Measurements from ENCODE around the gene COG7.

COG7 gene

DNA sequence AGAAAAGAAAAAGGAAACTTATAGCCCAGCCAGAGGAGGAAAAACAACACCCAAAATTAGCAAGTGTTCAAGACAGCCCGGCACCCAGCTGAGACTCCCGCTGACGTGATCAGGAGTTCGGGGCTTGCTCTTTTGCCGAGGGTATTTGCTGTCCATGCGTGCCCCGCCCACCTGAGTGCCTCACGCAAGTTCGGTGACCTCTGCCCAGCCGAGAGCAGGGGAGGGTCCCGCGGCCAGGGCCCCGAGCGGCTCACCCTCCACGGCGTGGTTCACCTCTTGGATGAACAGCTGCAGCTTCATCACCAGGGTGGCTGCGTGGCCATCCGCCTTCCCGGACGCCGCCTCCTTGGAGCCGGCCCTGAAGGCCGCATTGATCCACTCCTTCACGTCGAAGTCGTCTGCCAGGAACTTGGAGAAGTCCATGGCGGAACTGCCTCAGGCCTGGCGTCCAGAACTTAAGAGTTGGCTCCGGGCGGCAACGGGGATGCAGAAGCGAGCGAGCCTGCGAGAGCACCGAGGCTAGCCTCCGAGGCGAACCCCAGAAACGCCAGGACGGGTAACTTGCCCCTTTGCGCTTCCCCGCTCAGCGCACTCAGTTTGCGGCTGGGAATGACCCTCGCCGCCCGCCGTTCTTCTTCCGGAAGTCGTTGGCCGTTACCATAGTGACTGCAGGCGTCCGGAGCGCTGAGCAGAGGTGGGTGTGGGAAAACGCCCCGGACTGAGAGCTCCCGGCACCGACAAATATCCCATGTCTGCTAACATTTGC is at the start of gene COG7:
Gene COG7, minus strand, starts transcription at position 618 of the 766 bp plus-strand sequence. Its CDS starts 195 bp downstream, at position 423.
- DNase-seq, result peak; percentile 83 to 88

DNA sequence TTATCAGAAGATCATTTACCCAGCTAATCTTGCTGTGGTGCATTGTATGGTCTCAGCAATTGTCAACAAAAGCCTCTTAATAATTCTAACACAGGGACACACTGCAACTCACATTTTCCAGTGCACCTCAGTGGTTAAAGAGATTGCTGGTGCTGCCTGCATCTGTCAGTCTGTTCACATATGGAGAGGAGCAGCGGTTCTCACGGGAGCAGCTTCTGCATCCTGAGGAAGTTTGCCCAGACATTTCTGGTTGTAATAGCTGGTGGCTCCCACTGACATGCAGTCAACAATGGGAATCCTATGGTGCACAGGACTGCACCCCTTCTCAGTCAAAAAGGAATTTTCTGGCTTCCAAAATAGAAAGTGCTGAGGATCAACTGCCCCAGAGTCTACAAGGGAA is 49.5 kb upstream of the COG7 start:
- DNase-seq, result no peak

DNA sequence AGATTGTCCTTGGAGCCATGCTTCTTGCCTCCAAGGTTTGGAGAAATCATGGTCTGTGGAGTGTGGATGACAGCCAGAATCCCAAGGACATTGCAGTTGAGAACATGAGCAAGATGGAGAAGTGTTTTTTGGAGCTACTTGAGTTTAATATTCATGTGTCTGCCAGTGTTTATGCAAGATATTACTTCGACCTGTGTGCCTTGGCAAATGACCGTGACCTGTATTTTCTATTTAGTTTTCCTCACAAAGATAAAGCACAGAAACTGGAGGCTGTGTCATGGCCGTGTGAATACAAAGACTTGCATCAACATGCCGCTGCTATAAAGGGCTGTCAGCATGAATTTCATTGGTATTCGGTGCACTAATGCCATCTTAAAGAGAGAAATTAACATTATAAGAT is 48.3 kb upstream of the COG7 start:
- no peak for DNase-seq

DNA sequence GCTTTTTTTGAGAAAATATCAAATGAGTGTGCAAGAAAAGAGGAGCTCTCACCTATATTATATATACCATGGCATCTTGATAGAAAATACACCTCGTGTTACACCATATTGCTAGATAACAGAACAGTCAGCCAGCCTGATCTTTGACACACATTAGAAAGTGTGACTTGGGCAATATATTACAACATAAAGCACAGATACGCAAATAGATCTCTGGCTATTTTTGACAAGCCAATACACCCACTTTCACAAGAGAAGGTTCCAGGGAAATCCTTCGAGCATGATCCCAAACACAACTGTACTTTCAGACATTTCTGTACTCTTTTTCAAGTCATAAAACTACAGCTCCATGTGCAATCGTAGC is 47.9 kb upstream of the COG7 start:
- DNase-seq, result no peak

DNA sequence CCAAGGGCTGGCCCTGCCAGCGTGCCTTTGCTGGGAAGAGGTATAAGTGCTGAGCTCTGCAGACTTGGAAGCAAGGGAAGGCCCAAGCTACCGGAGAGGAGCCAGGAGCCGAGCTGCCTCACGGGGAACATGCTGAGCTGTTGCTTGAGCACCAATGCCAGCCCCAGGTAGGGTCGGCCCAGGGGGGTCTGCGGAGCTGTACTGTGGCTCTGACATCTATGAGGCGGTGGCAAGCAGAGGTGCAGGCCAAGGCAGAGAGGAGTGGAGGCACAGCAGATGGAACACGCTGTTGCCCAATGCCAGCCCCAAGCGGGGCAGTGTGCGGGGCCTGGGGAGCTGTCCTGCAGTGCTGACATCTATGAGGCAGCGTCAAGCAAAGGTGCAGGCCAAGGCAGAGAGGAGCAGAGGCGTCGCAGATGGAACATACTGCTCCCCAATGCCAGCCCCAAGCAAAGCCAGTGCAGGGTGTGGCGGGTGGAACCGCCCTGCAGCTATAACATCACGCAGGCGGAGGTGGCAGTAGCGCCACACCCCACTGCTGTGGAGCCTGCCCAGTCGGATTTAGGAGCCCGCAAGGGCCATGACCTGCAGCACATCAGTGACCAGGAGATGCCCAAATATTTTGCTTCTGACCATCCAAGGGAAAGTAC is 47.3 kb upstream of the COG7 start:
- no peak for DNase-seq

DNA sequence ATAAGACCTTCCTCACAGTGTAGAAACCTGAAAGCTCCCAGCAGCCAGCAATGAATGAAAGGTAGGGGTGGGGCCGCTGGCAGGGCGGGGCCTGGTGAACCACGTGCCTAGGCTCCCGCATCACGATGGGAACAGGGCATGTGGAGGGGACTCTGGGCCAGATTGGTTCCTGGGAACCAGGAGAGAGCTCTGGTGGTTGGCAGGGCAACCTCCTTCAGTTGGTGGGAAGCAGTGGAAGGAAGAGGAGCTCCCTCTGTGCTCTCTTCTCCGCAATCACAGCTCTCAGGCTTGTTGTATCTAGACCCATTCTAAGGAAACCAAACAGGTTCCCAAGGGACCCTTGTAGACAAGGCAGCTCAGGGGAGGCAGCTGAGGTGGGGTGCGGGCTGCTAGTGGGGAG is 46.8 kb upstream of the COG7 start:
- no peak for DNase-seq

DNA sequence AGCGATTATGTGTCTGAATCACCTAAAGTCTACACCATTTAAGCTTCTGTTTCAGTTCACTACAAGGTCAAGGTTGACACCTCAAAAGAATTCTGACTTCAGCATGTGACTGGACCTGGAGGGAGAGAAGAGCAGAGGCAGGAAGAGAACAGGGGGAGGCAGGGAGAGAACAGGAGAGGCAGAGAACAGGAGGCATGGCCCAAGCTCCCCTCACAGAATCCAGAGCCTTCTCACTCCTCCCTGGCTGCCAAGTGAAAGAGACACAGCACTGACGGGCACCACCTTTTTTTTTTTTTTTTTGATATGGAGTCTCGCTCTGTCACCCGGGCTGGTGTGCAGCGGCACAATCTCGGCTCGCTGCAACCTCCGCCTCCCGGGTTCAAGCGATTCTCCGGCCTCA is 45.9 kb upstream of the COG7 start:
- DNase-seq, result no peak

DNA sequence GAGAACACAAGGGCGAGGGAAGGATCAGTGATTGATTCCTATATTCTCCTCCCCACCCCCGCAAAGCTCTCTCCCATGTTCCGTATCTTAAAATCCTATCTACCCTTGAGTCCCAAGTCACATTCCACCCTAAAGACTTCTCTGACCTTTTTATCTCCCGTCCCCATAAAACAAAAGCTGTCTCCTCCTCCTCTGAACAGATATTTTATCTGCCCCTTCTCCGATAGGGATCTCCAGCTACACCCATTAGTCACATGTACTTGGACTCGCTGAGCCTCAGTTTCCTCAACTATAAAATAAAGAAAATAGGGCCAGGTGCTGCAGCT is 44.5 kb upstream of the COG7 start:
- no peak for DNase-seq

DNA sequence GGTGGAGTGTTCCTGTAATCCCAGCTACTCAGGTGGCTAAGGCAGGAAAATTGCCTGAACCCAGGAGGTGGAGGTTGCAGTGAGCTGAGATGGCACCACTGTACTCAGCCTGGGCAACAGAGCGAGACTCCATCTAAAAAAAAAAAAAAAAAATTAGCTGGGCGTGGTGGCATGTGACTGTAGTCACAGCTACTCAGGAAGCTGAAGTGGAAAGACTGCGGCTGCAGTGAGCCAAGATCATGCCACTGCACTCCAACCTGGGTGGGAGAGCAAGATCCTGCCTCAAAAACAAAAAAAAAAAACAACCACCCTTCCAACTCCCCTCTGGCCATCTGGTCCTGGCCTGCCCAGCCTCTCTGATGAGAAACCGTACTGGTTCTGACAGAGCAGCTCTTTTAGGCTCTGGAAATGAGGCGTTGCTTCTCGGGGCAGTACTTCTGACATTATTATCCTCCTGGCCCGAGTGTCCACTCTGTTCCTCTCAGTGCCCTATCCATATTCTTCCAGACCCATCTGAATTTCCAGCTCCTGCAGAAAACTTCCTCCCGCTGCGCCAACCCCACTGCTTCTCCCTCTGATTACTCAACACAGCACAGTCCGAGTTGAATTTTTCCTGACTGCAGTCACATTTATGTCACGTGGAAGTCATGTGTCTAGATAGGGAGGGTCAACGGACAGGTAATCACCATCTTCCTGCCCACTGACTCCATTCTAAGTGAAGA is 44.0 kb upstream of the COG7 start:
- DNase-seq, result no peak

DNA sequence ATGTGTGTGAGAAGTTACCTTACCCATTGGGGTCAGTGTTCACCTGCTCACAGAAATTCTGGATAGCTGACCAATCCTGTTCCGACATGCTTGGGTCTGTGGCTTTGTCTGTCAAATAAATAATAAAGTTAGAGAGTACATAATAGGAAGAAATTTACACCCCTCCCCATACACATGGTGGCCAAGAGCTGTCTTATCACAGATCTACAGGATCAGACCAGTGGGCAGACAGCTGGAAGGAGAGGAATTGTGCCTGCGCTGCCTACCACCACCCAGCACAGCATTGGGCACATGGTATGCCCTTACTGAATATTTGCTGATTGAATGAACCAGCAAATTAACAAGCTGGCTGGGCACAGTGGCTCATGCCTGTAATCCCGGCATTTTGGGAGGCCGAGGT is 42.7 kb upstream of the COG7 start:
- DNase-seq, result no peak

DNA sequence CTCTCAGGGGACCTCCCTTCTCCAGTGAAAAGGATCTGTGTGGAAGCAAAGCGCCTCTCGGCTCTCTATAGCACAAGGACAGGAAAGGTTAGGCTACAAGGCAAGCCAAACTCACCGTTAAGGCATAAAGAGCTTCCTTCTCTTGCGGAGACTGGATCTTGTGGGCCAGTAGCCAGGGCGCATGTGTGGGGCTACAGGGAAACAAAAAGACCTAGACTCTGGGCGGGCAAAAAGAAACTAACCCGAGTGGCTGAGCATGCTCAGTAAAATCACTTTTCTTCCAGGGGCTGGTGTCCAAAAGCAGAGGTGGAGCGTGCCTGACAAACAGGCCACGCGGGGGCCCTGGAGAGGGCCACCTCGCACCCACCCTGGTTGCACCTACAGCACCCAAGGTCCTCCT is 41.2 kb upstream of the COG7 start:
- DNase-seq, result no peak

DNA sequence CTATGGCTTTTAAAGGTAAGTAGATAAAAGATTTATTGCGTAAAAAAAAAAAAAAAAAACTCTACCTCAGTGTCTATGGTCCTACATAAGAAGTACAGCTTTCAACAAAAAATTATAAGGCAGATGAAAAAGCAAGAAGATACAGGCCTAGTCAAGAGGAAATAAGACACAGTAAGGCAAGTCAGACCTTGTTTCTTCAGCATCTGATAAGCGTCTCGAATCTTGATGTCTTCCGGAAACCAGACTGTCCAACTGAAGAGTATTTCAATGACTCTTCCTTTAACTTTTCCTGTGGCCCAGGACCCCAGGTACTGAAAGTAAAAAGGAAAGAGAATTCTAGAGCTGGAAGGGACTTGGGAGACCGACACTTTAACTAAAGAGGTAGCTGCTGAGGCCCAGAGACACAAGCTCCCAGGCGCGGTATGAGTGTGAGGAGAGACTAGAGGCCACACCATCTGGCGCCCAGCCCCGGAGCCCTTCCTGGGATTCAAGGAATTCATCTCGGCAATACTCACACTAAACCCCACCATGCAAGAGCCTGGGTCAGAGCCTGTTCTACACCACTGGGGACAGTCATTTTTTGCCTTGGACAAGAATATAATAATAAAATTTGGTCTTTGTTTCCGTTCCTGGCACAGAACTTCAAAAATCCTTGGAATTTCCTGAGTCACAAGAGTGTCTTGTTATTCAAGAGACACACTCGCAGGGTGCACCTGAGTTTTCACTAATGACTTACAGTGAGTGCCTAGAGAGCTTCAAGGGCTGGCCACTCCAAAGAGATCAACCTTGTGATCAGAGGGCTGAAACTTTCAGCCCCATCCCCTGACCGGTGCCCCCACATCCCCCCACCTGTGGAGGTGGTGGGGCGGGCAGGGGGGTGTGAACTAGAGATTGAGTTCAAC is 38.8 kb upstream of the COG7 start:
- no peak for DNase-seq

DNA sequence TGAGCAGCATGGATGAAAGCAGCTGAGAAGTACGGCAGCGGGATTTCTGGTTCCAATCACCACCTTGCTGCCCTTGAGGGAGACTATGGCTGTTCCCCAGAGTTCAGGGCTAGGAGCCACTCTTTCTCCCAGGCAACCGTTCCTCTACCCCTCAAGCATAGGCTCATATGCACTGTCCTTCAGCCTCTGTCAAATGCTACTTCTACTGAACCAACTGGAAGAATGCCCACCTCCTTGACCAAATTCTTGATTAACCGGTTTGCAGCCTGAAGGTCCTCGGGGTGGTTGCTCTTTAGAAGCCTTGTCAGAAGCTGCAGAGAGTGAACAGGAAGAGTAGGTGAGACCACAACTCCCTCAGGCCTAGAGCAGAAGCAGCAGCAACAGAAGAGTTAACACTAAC is 33.5 kb upstream of the COG7 start:
- no peak for DNase-seq

DNA sequence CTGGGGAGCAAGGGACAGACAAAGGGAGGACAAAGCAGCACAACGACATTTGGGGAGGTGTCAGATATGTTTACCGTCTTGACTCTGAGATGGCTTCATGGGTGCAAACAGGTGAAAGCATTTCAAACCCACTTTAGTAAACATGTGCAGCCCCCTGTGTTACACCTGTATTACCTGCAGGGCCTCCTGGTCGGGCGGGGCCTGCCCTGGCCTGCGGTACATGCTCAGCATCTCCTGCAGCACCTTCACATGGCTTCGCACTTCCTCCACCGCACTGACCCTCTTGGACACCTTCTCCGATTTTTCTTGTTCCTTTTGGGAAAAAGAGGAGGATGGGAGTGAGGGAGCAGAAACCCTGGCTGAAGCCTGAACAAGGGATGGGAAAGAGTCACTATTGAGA is 32.9 kb upstream of the COG7 start:
- DNase-seq, result no peak

DNA sequence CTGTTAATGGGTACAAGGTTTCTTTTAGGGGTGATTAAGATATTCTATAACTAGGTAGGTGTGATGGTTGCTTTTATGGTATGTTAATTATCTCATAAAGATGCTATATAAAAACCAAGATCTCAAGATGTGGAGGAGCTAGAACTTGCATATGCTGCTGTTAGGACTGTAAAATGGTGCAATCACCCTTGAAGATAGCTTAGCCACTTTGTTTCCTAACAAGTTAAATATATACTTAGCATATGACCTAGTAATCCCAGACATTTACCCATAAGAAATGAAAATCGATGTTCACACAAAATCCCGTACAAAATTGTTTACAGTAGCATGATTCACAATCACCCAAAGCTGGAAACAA is 32.2 kb upstream of the COG7 start:
- DNase-seq, result no peak

DNA sequence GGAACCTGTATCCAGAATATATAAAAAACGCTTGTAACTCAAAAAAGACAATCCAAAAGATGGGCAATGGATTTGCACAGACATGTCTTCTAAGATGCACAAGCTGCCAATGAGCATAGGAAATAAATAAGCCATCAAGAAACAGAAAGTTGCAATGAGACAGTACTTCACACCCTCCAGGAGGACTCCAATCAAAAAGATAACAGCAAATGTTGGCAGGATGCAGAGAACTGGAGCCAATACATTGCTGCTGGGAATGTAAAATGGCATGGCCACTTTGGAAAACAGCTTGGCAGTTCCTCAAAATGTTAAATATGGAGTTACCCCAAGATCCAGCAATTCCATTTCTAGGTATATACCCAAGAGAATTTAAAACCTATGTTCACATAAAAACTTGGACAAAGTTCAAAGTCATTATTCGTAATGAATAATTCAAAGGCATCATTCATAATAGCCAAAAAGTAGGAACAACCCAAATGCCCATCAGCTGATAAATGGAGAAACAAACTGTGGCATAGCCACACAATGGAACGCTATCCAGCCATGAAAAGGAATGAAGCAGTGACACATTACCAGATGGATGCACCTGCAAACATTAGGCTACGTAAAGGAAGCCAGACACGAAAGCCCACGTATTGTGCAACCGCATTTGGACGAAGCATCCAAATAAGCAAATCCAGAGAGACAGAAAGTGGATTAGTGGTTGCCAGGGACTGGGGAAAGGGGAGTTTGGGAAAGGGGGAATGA is 31.7 kb upstream of the COG7 start:
- DNase-seq, result no peak

DNA sequence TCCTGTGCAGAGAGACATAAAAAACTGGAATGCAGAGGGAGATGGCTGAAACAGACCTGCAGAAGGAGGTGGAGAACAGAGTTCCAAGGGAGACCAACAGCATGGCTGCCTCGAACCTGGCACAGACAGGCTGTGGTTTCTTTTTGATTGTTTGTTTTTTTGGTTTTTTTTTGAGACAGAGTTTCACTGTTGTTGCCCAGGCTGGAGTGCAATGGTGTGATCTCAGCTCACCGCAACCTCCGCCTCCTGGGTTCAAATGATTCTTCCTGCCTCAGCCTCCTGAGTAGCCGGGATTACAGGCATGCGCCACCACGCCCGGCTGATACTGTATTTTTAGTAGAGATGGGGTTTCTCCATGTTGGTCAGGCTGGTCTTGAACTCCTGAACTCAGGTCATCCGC is 30.5 kb upstream of the COG7 start:
- DNase-seq, result peak; percentile 8 to 33

DNA sequence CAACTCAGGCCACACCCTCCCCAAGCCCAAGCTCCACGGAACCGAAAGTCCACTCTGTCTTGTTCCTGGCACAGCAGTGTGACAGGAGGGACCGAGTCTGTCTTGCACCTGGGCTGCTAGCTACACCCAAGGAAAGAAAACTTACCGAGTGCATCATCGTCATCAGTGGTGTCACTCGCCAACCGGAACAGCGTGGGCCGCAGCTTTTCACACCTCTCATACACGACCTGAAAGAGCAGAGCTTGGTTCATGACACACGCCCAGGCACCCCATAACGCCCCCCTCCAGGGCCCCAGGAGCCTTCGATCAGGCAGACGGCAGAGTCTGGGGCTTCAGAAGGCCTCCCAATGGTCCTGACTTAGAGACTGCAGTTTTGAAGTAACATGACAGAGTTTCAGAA is 29.8 kb upstream of the COG7 start:
- peak; percentile 72 to 75 for DNase-seq

DNA sequence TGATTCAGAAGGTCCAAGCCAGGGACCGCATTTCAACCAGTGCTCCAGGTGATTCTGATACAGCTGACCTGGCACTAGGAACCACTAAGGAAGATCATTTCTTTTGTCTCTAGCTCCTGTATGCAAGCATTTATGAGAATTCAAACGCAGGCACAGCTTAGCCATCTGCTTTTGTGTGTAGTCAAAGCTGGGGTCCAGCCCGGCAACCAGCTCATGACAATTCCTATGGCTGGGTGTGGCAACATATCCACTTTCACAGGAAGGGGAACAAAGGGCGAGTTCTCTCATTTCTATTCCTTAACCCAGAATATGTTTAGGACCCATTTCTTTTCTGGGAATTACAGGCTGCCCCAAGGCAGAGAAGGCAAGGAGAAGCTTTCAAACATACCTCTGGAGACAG is 27.3 kb upstream of the COG7 start:
- no peak for DNase-seq

DNA sequence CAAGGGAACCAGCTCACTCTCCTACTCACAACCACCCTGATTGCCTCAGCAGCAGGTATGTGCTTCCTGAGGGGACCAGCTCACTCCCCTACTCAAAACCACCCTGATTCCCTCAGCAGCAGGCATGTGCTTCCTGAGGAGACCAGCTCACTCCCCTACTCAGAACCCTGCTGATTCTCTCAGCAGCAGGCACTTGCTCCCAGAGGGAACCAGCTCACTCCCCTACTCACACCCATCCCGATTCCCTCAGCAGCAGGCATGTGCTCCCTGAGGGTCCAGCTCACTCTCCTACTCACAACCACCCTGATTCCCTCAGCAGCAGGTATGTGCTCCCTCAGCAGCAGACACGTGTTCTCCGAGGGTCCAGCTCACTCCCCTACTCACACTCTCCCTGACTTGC is 26.1 kb upstream of the COG7 start:
- no peak for DNase-seq

DNA sequence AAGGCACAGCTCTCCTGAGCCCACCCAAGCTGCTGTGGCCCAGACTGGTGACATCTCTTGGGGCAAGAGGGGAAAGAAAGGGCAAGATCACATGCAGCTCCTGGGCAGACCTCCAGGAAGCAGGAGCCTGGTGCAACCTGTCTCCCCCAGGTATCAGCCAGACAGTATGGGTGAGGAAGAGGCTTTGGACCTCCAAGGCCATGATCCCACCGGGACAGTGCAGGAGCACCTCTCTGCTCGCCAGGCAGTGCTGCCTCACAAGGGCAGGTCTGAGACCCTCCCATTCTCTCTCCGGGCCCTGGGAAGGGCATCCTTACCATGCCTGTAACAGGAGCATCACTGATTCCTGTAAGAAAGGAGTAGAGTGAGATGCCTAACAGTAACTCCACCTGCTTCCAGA is 25.6 kb upstream of the COG7 start:
- no peak for DNase-seq

DNA sequence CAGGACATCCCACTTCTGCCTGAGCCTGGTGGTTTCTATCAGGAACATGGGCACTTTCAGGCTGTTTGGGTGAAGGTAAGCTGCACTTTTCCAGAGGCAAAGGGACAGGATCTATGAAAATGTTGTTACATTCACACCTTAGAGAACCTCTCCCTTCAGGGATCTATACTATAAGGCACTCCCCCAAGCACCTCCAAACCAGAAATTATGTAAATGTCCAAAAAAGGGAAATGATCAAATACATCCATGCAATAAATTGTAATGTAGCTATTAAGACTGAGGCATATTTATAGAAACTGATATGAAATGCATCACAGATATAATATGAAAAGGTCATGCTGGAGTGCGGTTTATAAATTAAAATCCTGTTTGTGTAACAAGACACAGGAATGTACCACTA is 23.3 kb upstream of the COG7 start:
- no peak for DNase-seq

DNA sequence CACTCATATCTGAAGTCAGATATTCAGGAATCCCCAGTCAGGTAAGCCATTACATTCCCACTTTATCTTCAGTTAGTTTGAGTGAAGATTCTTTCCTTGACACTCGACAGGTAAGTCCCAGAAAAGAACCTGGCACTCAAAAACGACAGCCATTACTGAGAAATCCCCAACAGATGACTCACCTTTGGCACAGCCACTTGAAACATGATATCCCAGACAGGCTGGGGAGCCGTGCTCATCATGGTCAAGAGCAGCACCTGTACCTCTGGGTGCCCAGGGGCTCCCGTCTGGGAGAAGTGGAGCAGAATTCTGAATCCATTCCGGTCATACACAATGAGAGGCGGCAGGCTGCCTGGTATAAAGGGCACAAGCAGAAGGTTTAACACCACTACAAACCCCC is 16.8 kb upstream of the COG7 start:
- DNase-seq, result no peak

Measured in CD4-positive, alpha-beta T cell treated with Interleukin-1 beta for 1 hour (primary cell).